Gastrocnemius medialis (tissue), 4 donors: ENCODE measurements around the gene CLUH. TPM values are rescaled to one million over a fixed set of nuclear protein-coding genes. Genes with fewer than 3 reads are reported as not detected.

Source experiments
- ATAC-seq, 2 donors: fragments of 150-250 bp; one replicate each; pipeline ENCODE4 v1.9.1; 2016
- DNase-seq, 2 donors: peaks; one replicate each; pipeline ENCODE4 v3.0.0-alpha.2; 2019
- H3K27ac ChIP-seq, 4 donors: fragments of 200-600 bp; sonication (generic); 1 replicate in 1 of 4; 2 replicates in 3 of 4; pipeline ENCODE4 v1.5.1; 2016 to 2018; ENCODE audit warnings: mild to moderate bottlenecking in 2 of 4, moderate library complexity in 1 of 4
- H3K27me3 ChIP-seq, 3 donors: fragments of 200-600 bp; sonication (generic) in 2 of 3; 1 replicate in 1 of 3; 2 replicates in 2 of 3; pipeline versions ENCODE4 v1.5.1 to v1.6.0; 2016 to 2019; ENCODE audit warnings: mild to moderate bottlenecking in 1 of 3, moderate library complexity in 1 of 3
- H3K36me3 ChIP-seq, 2 donors: fragments of 200-600 bp; sonication (generic) in 1 of 2; one replicate each; pipeline ENCODE4 v1.5.1; 2017 to 2018
- H3K4me1 ChIP-seq, 2 donors: fragments of 200-600 bp; sonication (generic) in 1 of 2; one replicate each; pipeline ENCODE4 v1.5.1; 2016 to 2017; ENCODE audit warnings: mild to moderate bottlenecking in 2 of 2
- H3K4me3 ChIP-seq, 4 donors: fragments of 200-600 bp; sonication (generic) in 3 of 4; 1 replicate in 1 of 4; 2 replicates in 3 of 4; pipeline ENCODE4 v1.5.1; 2016 to 2019; ENCODE audit warnings: mild to moderate bottlenecking in 2 of 4
- H3K9me3 ChIP-seq, 3 donors: fragments of 200-600 bp; sonication (generic) in 2 of 3; 1 replicate in 1 of 3; 2 replicates in 2 of 3; pipeline ENCODE4 v1.5.1; 2016 to 2019
- CTCF ChIP-seq, 5 experiments: fragments of 450-650 bp in 3 of 5; fragments of 200-600 bp in 2 of 5; sonication (generic) in 2 of 5; IDR thresholded peaks in 4 of 5; conservative IDR thresholded peaks in 1 of 5; 1 replicate in 4 of 5; 2 replicates in 1 of 5; pipeline ENCODE4 v1.5.1; 2016 to 2019; ENCODE audit warnings: antibody characterized with exemption in 5 of 5, mild to moderate bottlenecking in 3 of 5, moderate library complexity in 3 of 5
- POLR2A ChIP-seq, 2 donors: fragments of 450-650 bp; IDR thresholded peaks; one replicate each; pipeline ENCODE4 v1.6.1; 2017; ENCODE audit warnings: antibody characterized with exemption in 2 of 2, mild to moderate bottlenecking in 2 of 2, moderate library complexity in 2 of 2
- in situ Hi-C, 4 donors: fragments of 200-750 bp; cut with MboI; loops; one replicate each; pipeline versions ENCODE4 v1.15.0 to v1.8.0; 2017; ENCODE audit warnings: low sequenced_read_pairs in 4 of 4
- intact Hi-C: fragments of 100-400 bp; cut with DNase I; formaldehyde crosslinking; loops from one replicate; pipeline ENCODE4 v1.15.1; 2023; ENCODE audit warnings: low total_unique reads
- total RNA-seq, 4 donors: library from RNA; depleted of rRNA; stranded (reverse); fragments of >200 nt; gene quantifications; one replicate each; pipeline versions ENCODE4 v1.1.0 to v1.2.3, GENCODE V29; 2016

The CLUH gene
- total RNA-seq, 4 donors from 2014 or later = 104 to 286 (median 211) TPM

DNA sequence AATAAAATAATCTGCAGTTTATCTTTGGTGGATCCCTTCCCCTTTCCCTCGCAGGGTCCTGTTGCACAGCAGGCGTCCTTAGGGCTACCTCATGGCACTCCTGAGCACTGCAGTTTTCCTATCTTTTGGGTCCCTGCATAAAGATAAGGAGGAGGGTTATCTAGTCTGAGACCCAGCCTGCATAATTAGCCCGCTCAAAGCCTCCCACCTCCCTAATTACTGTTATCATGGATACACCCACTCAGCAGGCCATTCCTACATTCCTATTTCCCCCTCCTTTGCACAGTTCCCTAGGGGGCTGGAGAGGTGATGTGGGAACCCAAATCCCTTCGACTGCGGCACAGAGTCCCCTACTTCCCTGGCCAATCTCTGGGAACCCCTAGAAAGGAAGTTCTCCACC lies 5.1 kb upstream of the CLUH start:
- H3K4me1 ChIP-seq = peaks cover 16% of the 10 kb centered on the region in 2 donors
- no peak overlapping the region for H3K4me3 ChIP-seq
- no peaks in the 10 kb centered on the region for H3K9me3 ChIP-seq
- H3K27ac ChIP-seq = no peak overlapping the region
- in situ Hi-C loops (loop anchor here in 2 of 4 donors (10.0 to 25.0 kb wide), 2 partner anchors 122 to 304 kb away; partner anchors contain the start of genes PAFAH1B1 (in 2 of the 2) and MNT (in 1 of the 2)), intact Hi-C loops (no loop called here)
- no peaks in the 10 kb centered on the region for H3K36me3 ChIP-seq
- TF ChIP-seq POLR2A (IDR thresholded peaks at IDR 0.05) (no peak), CTCF (IDR thresholded peaks at IDR 0.05 in 4 of 5, conservative IDR thresholded peaks at IDR 0.05 in 1 of 5) (no peak)
- DNase-seq (no peak), ATAC-seq (no peak)
- no peaks in the 10 kb centered on the region for H3K27me3 ChIP-seq

DNA sequence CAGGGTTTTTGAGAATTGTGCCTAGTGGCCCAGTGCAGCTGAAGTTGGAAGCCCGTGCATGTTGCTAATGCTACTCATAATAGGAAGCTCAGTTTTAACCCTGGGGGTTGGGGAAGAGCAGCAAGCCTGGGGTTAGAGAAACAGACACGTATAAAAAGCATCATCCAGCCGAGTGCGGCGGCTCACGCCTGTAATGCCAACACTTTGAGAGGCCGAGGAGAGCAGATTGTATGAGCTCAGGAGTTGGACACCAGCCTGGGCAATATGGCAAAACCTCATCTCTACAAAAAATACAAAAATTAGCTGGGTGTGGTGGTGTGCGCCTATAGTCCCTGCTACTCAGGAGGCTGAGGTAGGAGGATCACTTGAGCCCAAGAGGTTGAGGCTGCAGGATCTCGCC lies 2.3 kb upstream of the CLUH start:
- TF ChIP-seq CTCF (IDR thresholded peaks at IDR 0.05 in 4 of 5, conservative IDR thresholded peaks at IDR 0.05 in 1 of 5) (no peak), POLR2A (IDR thresholded peaks at IDR 0.05) (no peak)

GRCh38 chr17:2712300-2713043 lies 908 bp upstream of the CLUH start:
- ATAC-seq (peak in 1 of 2 donors; percentile 5), DNase-seq (peak in 1 of 2 donors; percentile 48)
- peaks cover 42 to 45% of the 10 kb centered on the region in 2 donors for H3K4me1 ChIP-seq
- intact Hi-C loops = loop anchor here (5.0 kb wide), 1 partner anchor 220 kb away; no protein-coding TSS in a partner anchor
- no peaks in the 10 kb centered on the region for H3K27me3 ChIP-seq
- H3K36me3 ChIP-seq = no peaks in the 10 kb centered on the region
- H3K9me3 ChIP-seq = no peaks in the 10 kb centered on the region
- H3K4me3 ChIP-seq = peak overlapping the region; percentile 65 to 84 (median 77)
- H3K27ac ChIP-seq = peak overlapping the region; percentile 91 to 98 (median 96)
- TF ChIP-seq POLR2A (IDR thresholded peaks at IDR 0.05) (no peak), CTCF (IDR thresholded peaks at IDR 0.05 in 4 of 5, conservative IDR thresholded peaks at IDR 0.05 in 1 of 5) (no peak)
- in situ Hi-C loops = loop anchor here in 2 of 4 donors (10.0 to 25.0 kb wide), 2 partner anchors 118 to 300 kb away; partner anchors contain the start of genes PAFAH1B1 (in 2 of the 2) and MNT (in 1 of the 2)

More for the DNA sequence above, 2.3 kb upstream of the CLUH start:
- no peaks in the 10 kb centered on the region for H3K36me3 ChIP-seq
- H3K27ac ChIP-seq = no peak overlapping the region
- peaks cover 32 to 33% of the 10 kb centered on the region in 2 donors for H3K4me1 ChIP-seq
- no peaks in the 10 kb centered on the region for H3K9me3 ChIP-seq
- H3K27me3 ChIP-seq = no peaks in the 10 kb centered on the region
- DNase-seq (no peak), ATAC-seq (no peak)
- intact Hi-C loops = loop anchor here (5.0 kb wide), 1 partner anchor 222 kb away; no protein-coding TSS in a partner anchor
- in situ Hi-C loops = loop anchor here in 2 of 4 donors (10.0 to 25.0 kb wide), 2 partner anchors 119 to 302 kb away; partner anchors contain the start of genes PAFAH1B1 (in 2 of the 2) and MNT (in 1 of the 2)
- no peak overlapping the region for H3K4me3 ChIP-seq

- intact Hi-C loops (loop anchor here (1.0 to 5.0 kb wide), 6 partner anchors 24 to 318 kb away; partner anchors contain the start of genes MNT and PAFAH1B1), in situ Hi-C loops (loop anchor here in 2 of 4 donors (10.0 to 25.0 kb wide), 2 partner anchors 116 to 299 kb away; partner anchors contain the start of genes PAFAH1B1 (in 2 of the 2) and MNT (in 1 of the 2))
- peaks cover 51 to 59% of the 10 kb centered on the region in 2 donors for H3K4me1 ChIP-seq
- peak overlapping the region; percentile 65 to 84 (median 71) for H3K4me3 ChIP-seq
- no peaks in the 10 kb centered on the region for H3K9me3 ChIP-seq
- H3K27me3 ChIP-seq = no peaks in the 10 kb centered on the region
- TF ChIP-seq CTCF (IDR thresholded peaks at IDR 0.05 in 4 of 5, conservative IDR thresholded peaks at IDR 0.05 in 1 of 5) (no peak), POLR2A (IDR thresholded peaks at IDR 0.05) (no peak)
- H3K27ac ChIP-seq = peak overlapping the region; percentile 91 to 98 (median 96)
- H3K36me3 ChIP-seq = no peaks in the 10 kb centered on the region
- ATAC-seq (no peak), DNase-seq (peak in 1 of 2 donors; percentile 39)
Measured at GRCh38 chr17:2710803-2711607, 559 bp downstream of the CLUH start.
